IMR-90 (cell line): Measurements from ENCODE around the gene DNAJC3. TPM values are rescaled to one million over a fixed set of nuclear protein-coding genes. Genes with fewer than 3 reads are reported as not detected.

Experiments
- FOS ChIP-seq: fragments of 150-350 bp; IDR thresholded peaks from 2 replicates; pipeline ENCODE4 v1.6.1; 2016; ENCODE audit warnings: low read depth, low read length
- NFE2L2 ChIP-seq: fragments of 150-350 bp; IDR thresholded peaks from 2 replicates; pipeline ENCODE4 v1.6.1; 2016; ENCODE audit warnings: low read depth, mild to moderate bottlenecking, low read length
- RCOR1 ChIP-seq: IDR thresholded peaks from 2 replicates; pipeline ENCODE4 v1.6.1; 2012; ENCODE audit warnings: mild to moderate bottlenecking, low read length, improper control_type of control experiment; ENCODE audit not compliant: insufficient replicate concordance
- RFX5 ChIP-seq: IDR thresholded peaks from 2 replicates; pipeline ENCODE4 v1.8.0; 2012; ENCODE audit warnings: low read depth, mild to moderate bottlenecking, low read length, moderate library complexity
- polyA plus RNA-seq, 3 experiments: library from polyadenylated mRNA; depleted of rRNA; stranded (reverse); fragments of >200 nt; gene quantifications; 2 replicates each; pipeline ENCODE4 v1.2.3, GENCODE V29; 2012; ENCODE audit warnings: low replicate concordance in 1 of 3
- total RNA-seq: library from RNA; depleted of rRNA; stranded (reverse); fragments of >200 nt; gene quantifications from 2 replicates; pipeline ENCODE4 v1.2.3, GENCODE V29; 2012
- TF ChIP-seq, protein P1 (sequence below): fragments of 150-350 bp; IDR thresholded peaks from 2 replicates; pipeline ENCODE4 v1.6.1; 2017; ENCODE audit warnings: mild to moderate bottlenecking, antibody characterized with exemption, low read length, low read depth
- TF ChIP-seq, protein P2 (sequence below): fragments of 150-350 bp; IDR thresholded peaks from 2 replicates; pipeline ENCODE4 v1.6.1; 2016; ENCODE audit warnings: low read depth, mild to moderate bottlenecking, low read length, moderate library complexity, borderline replicate concordance

The DNAJC3 gene
- total and polyA plus RNA-seq, 2 of the 4 experiments (the other 2 are of a cell fraction) = 10.7 to 28.5 TPM

DNA sequence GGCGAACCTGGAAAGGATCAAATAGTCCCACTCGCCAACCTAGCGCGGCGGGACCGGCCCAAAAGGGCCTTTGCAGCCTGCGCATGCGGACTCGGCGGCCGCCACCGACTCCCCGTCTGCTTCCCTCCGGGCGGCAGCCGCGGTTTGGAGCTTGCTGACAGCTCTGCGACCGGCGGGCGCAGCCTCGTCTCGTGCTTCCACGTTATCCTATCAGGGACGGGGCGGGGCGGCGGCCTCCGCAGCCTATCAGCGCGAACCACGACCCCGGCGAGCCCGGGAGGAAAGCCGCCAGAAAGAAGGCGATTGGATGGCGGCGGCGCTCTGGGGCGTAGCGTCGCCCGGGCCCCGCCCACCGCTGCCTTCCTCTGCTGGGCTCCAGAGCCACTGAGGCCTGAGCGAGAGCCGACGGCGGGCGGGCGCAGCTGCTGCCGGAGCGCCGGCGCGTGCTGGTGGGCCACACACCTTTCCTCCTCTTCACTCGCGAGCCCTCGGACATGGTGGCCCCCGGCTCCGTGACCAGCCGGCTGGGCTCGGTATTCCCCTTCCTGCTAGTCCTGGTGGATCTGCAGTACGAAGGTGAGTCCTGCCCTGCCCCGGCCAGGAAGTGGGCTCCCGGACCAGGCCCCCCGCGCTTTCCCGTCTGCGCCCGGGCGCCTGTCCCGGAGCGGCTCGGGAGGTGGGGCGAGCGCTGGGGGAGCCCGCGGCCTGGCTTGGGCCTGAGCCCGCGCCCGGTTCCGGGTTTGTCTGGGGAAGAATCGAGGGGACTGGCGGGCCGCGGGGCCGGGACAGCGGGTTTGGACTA is at the start of gene DNAJC3 (continued):
- TF ChIP-seq, protein P1, sequence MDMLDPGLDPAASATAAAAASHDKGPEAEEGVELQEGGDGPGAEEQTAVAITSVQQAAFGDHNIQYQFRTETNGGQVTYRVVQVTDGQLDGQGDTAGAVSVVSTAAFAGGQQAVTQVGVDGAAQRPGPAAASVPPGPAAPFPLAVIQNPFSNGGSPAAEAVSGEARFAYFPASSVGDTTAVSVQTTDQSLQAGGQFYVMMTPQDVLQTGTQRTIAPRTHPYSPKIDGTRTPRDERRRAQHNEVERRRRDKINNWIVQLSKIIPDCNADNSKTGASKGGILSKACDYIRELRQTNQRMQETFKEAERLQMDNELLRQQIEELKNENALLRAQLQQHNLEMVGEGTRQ = peak; percentile 43
- TF ChIP-seq NFE2L2 (no peak), RFX5 (peak; percentile 27; the same call in 1 of the 2 replicates), FOS (no peak), RCOR1 (peak; percentile 10)
- TF ChIP-seq, protein P2, sequence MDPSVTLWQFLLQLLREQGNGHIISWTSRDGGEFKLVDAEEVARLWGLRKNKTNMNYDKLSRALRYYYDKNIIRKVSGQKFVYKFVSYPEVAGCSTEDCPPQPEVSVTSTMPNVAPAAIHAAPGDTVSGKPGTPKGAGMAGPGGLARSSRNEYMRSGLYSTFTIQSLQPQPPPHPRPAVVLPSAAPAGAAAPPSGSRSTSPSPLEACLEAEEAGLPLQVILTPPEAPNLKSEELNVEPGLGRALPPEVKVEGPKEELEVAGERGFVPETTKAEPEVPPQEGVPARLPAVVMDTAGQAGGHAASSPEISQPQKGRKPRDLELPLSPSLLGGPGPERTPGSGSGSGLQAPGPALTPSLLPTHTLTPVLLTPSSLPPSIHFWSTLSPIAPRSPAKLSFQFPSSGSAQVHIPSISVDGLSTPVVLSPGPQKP = no peak
